Stomach (tissue), 4 donors: ENCODE results near the gene MRPL24.

Experiments
- EP300 ChIP-seq: sonication (generic); formaldehyde crosslinking; IDR thresholded peaks from one replicate; pipeline ENCODE4 v1.6.1; 2017; ENCODE audit warnings: antibody characterized with exemption
- POLR2A ChIP-seq, 4 donors: fragments of 450-650 bp; IDR thresholded peaks; one replicate each; pipeline ENCODE4 v1.6.1; 2016; ENCODE audit warnings: antibody characterized with exemption in 4 of 4, control low read depth in 2 of 4, mild to moderate bottlenecking in 1 of 4, moderate library complexity in 1 of 4

- TF ChIP-seq POLR2A (IDR thresholded peaks at IDR 0.05) (no peak), EP300 (no peak)
Observed at GRCh38 chr1:156741481-156741983, 644 bp upstream of the MRPL24 start.
